GM18951 (cell line): ENCODE results near the gene ANGPTL7.

ENCODE experiments used
- POLR2A ChIP-seq: IDR thresholded peaks from 4 replicates; pipeline ENCODE4 v1.6.1; 2011; ENCODE audit warnings: mild to moderate bottlenecking; ENCODE audit not compliant: insufficient read length, insufficient read depth; ENCODE audit errors: extremely low read depth
- in situ Hi-C: fragments of 300-500 bp; cut with MboI; formaldehyde crosslinking; loops from one replicate; pipeline ENCODE4 v1.12.0; 2022; ENCODE audit warnings: low sequenced_read_pairs, mixed read lengths, inconsistent platforms; ENCODE audit not compliant: unreplicated experiment

The ANGPTL7 gene

GRCh38 chr1:11198851-11199594 lies 9.9 kb downstream of the ANGPTL7 start:
- no peak for TF ChIP-seq POLR2A
- in situ Hi-C loops, result no loop called here

DNA sequence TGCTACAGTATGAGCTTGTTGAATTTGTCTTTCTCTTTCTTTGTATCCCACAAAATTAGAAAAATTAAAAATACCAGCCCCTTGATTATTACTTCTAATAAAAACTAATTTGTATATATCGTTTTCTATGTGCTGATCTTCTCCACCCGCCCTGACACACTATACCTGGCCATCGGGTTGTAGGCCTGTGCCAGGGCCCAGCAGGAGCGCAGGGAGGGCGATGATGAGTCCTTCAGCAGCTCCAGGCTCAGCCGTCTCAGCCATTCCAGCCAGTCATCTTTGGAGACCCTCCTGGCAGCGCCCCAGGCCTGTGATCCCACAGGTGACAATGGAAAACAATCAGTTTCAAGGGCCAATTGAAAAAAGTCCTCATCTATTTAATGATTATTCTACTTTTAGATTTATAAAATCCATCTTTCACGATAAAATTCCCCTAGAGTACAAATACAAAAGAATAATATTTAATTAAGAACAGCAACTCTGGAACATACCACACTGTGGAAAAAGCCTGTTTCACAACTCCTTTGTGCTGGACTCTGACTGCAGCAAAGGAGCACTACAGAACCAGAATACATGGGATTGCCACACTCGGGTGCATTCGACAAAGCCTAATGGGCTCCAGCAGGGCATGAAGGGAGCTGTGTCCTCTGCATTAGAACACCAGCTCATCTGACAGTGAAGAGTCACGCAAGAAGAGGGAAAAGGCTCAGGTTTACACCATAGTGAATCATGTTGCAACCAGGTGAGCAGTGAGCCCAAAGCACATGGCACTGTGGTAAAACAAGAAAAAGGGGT lies 15.4 kb downstream of the ANGPTL7 start:
- in situ Hi-C loops, result no loop called here
- TF ChIP-seq POLR2A, result no peak

DNA sequence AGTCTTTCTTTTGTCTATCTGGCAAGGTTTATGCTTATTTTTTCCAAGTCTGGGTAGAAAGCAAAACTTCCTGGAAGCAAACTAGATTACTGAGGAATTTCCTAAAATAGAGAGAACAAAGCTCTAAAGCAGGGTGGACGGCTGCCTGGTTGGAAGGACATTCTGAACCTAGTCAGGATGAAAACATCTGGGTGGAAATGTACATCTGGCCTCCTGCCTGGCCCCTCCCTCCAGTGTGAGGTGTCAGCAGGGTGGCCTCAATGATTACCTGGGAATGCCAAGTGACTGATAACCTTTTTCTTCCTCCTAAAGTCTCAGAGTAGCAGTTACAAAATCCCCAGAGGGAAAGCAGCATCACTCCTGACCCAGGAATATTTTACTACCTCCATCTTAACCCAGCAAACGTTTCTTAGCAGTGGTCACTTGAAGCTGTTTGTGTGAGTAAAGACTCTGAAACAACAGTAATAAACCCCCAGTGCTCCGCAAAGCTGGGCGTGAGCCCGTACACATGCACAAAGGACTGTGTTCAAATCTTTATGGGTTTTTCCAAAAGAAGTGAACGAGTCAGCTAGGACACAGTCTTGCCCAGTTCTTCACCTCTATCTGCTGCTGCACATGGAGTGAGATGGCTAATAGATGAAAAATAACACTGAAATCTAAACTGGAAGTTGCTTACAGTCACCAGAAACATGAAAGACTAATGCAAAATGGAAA lies 18.9 kb downstream of the ANGPTL7 start:
- in situ Hi-C loops, result no loop called here
- TF ChIP-seq POLR2A, result no peak

DNA sequence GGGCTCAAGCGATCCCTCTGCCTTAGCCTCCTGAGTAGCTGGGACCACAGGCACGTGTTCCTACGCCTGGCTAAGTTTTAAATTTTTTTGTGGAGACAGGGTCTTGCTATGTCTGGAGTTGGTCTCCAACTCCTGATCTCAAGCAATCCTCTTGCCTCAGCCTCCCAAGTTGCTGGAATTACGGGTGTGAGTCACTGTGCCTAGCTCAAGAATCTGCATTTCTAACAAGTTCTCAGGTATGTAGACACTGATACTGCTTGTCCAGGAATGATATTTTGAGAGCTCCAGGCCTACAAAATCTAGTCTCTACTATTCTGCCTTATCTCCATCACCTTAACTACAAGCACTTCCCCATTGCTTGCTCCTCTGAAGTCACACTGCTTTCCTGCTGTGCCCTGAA lies 22.3 kb downstream of the ANGPTL7 start:
- no peak for TF ChIP-seq POLR2A

GRCh38 chr1:11211925-11212587 lies 22.9 kb downstream of the ANGPTL7 start:
- TF ChIP-seq POLR2A, result no peak
- in situ Hi-C loops, result no loop called here

More for the DNA sequence above, 22.3 kb downstream of the ANGPTL7 start:
- in situ Hi-C loops, result no loop called here

DNA sequence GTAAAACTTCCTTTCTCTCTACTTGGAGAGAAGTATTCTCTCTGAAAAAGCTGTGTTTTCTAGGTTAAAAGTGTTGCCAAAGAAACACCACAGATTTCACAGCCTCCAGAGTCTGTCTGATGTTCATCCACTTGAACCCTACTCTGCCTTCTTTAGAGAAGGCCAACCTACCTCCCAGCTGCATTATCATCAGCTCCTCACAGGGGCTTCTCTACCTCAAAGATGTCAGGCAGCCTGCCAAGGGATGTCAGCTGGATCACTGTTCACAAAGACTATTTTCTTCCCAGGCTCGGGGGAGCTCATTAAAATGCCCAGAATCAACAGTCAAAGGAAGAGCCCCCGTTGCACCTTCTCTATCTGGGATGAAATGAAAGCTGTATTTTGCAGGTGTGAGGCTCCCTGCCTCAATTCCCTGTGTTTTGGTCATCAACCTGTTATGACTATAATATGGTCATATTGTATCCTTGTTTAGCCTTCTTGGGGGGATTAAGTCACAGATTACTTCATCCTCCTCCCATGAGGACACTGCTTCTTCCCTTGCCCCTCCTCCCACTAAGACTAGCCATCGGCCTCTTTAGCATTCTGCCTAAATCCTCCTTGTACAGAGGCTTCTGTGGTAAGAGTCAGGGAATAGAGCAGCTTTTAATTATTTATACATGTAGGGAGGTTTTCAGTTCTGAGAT lies 25.7 kb downstream of the ANGPTL7 start:
- TF ChIP-seq POLR2A, result no peak
- in situ Hi-C loops, result no loop called here

DNA sequence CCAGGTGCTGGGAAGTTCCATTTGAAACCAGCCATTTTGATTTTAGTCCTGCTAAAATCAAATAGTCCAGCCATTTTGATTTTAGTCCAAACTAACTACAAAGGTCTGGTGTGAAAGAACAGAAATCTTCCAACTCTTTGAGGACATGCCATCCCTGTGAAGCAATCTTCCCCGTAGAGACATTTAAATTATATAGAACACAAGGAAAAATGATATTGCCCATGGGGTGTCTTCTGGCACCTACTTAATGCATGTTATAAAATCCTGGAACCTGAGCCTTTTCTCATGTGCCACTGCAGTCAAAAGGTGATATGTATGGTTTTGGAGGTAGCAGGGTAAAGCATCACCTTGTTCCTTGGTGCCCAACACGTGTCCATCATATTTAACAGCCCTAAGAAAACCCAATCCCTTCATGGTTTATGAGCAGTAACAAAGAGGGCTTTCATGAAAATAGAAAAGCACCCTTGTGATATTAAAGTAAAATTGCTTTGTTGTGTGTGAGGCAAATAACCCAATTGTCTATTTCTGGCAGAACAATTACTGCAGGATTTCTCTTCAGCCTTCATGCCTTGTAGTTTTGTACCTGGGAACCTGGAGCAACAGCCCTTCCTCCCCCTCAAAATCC lies 26.3 kb downstream of the ANGPTL7 start:
- in situ Hi-C loops, result no loop called here
- TF ChIP-seq POLR2A, result no peak

GRCh38 chr1:11216074-11216473 lies 26.9 kb downstream of the ANGPTL7 start:
- in situ Hi-C loops, result no loop called here
- no peak for TF ChIP-seq POLR2A

GRCh38 chr1:11227106-11228077 lies 38.2 kb downstream of the ANGPTL7 start:
- in situ Hi-C loops, result no loop called here

GRCh38 chr1:11229203-11229602 lies 40.0 kb downstream of the ANGPTL7 start:
- in situ Hi-C loops, result no loop called here
- no peak for TF ChIP-seq POLR2A

More at GRCh38 chr1:11227106-11228077, 38.2 kb downstream of the ANGPTL7 start:
- no peak for TF ChIP-seq POLR2A

- no peak for TF ChIP-seq POLR2A
- in situ Hi-C loops, result no loop called here
These were observed 44.1 kb downstream of the ANGPTL7 start for GRCh38 chr1:11233208-11233607.
